Lung (tissue), 16 donors: ENCODE measurements around the gene PLCD1. TPM values are rescaled to one million over a fixed set of nuclear protein-coding genes. Genes with fewer than 3 reads are reported as not detected.
"Not testable (repeated sequence)": the region's sequence is repeated elsewhere in the genome, so short reads cannot be mapped to it uniquely, and the experiment has no call there.

Source experiments
- ATAC-seq: fragments of 200-7000 bp; cut with Tn5 transposase; one replicate; pipeline ENCODE4 v1.9.1; 2020; ENCODE audit warnings: moderate number of reproducible peaks; ENCODE audit not compliant: insufficient read depth, low FRiP score
- DNase-seq, 3 donors: peaks; one replicate each; pipeline ENCODE4 v3.0.0-alpha.2; 2013 to 2017
- H3K27ac ChIP-seq, 2 donors: one replicate each; pipeline ENCODE4 v1.5.1; 2013; ENCODE audit warnings: mild to moderate bottlenecking in 2 of 2, moderate library complexity in 2 of 2, control low read depth in 1 of 2, inconsistent platforms in 1 of 2, low read depth in 1 of 2, low read length in 1 of 2
- H3K27me3 ChIP-seq, 3 donors: one replicate each; pipeline ENCODE4 v1.5.1; 2013; ENCODE audit warnings: low read length in 2 of 3; ENCODE audit not compliant: control insufficient read depth in 3 of 3, insufficient read depth in 3 of 3
- H3K36me3 ChIP-seq, 4 donors: one replicate each; pipeline ENCODE4 v1.5.1; 2013; ENCODE audit warnings: low read length in 4 of 4, mild to moderate bottlenecking in 1 of 4, moderate library complexity in 1 of 4; ENCODE audit not compliant: control insufficient read depth in 4 of 4, insufficient read depth in 4 of 4
- H3K4me1 ChIP-seq, 5 donors: one replicate each; pipeline ENCODE4 v1.5.1; 2013; ENCODE audit warnings: low read length in 5 of 5, mild to moderate bottlenecking in 2 of 5, moderate library complexity in 1 of 5; ENCODE audit not compliant: control insufficient read depth in 5 of 5, insufficient read depth in 5 of 5
- H3K4me3 ChIP-seq: one replicate; pipeline ENCODE4 v1.5.1; 2013; ENCODE audit warnings: mild to moderate bottlenecking, control low read depth, moderate library complexity
- H3K9ac ChIP-seq, 2 donors: one replicate each; pipeline ENCODE4 v1.5.1; 2013; ENCODE audit warnings: low read length in 2 of 2, control low read depth in 1 of 2; ENCODE audit not compliant: insufficient read depth in 1 of 2
- H3K9me3 ChIP-seq, 4 donors: one replicate each; pipeline ENCODE4 v1.5.1; 2013; ENCODE audit warnings: low read length in 3 of 4, mild to moderate bottlenecking in 1 of 4, moderate library complexity in 1 of 4; ENCODE audit not compliant: control insufficient read depth in 4 of 4, insufficient read depth in 3 of 4
- CTCF ChIP-seq: IDR thresholded peaks from 2 replicates; pipeline ENCODE4 v1.5.1; 2012; ENCODE audit warnings: mild to moderate bottlenecking; ENCODE audit errors: control extremely low read depth, extremely low read depth
- WGBS, 2 donors: extraction: QIAGEN DNeasy Blood & Tissue Kit; methylation state at CpG; one replicate each; pipeline ENCODE4 v1.1.7; 2013; 5-methylcytosine and 5-hydroxymethylcytosine counted together
- long read RNA-seq, 5 donors: transcript quantifications; one replicate each; lab custom pipeline, GENCODE V29; 2026
- polyA plus RNA-seq, 2 donors: library from polyadenylated mRNA; stranded (reverse); fragments of 200-250 nt; gene quantifications; one replicate each; pipeline ENCODE4 v1.2.1, GENCODE V29; 2013
- total RNA-seq, 2 donors: library from RNA; depleted of rRNA in 1 of 2; stranded (reverse); fragments of >200 nt in 1 of 2; gene quantifications; one replicate each; pipeline ENCODE4 v1.2.1, GENCODE V29; 2014 to 2021
- donor health status: control.
- donor health status: control.
- donor health status: Bipolar disorder and iron deficiency.
- donor health status: healthy.
- donor health status: DM: yes; HTN: yes; CAD: no.

PLCD1 gene
- 10 to 100 TPM; 21.0 to 55.3 TPM for total RNA-seq
- polyA plus RNA-seq: 10 to 100 TPM; 16.9 to 21.6 TPM
- long read RNA-seq, donor 1, transcript PLCD1-201 (15 exons, 2,769 nt): major isoform, 6 of 11 reads
- long read RNA-seq, donor 1, transcript PLCD1-202 (2 exons, 685 nt): minor isoform, 5 of 11 reads
- long read RNA-seq, donor 1, partial matches to known transcripts: 0 of 11 reads
- long read RNA-seq, donor 1, other reads (novel, unspliced or antisense): 0 of 11 reads
- long read RNA-seq, donor 2, partial matches to known transcripts: 0 of 2 reads
- long read RNA-seq, donor 2, other reads (novel, unspliced or antisense): 0 of 2 reads
- long read RNA-seq, donor 3, partial matches to known transcripts: 0 of 1 reads
- long read RNA-seq, donor 3, other reads (novel, unspliced or antisense): 0 of 1 reads
- long read RNA-seq, donor 4: 0 reads
- long read RNA-seq, donor 5, transcript PLCD1-201 (15 exons, 2,769 nt): major isoform, 10 of 24 reads
- long read RNA-seq, donor 5, partial matches to known transcripts: 12 of 24 reads
- long read RNA-seq, donor 5, other reads (novel, unspliced or antisense): 0 of 24 reads

GRCh38 chr3:38029400-38030125 lies at the start of gene PLCD1:
Gene PLCD1 (minus strand): TSS chr3:38029642. CDS start chr3:38029539, 103 bp downstream.
- Histone ChIP-seq H3K4me1 (peaks cover 0 to 37% (median 15%) of the 10 kb centered on the region in 5 donors), H3K4me3 (peak within 1 kb of the TSS; percentile 52), H3K36me3 (no peaks in the 10 kb centered on the region), H3K9me3 (no peaks in the 10 kb centered on the region), H3K9ac (peak within 1 kb of the TSS; percentile 77 to 94), H3K27ac (peak within 1 kb of the TSS; percentile 22 to 89), H3K27me3 (no peaks in the 10 kb centered on the region)
- ATAC-seq (peak; percentile 13), DNase-seq (peak; percentile 91 to 95 (median 93))
- 1 to 2% methylated on average over 43 to 75 of the region's 75 CpGs for WGBS, 2 donors
- TF ChIP-seq CTCF: no peak

GRCh38 chr3:38077073-38077472 lies 47.6 kb upstream of the PLCD1 start:
- not testable (repeated sequence) for ATAC-seq, H3K9me3 ChIP-seq, H3K9ac ChIP-seq, H3K27ac ChIP-seq, H3K36me3 ChIP-seq, H3K27me3 ChIP-seq, H3K4me1 ChIP-seq, DNase-seq, H3K4me3 ChIP-seq
- 88 to 91% methylated on average over 1 of the region's 3 CpGs for WGBS, 2 donors

DNA sequence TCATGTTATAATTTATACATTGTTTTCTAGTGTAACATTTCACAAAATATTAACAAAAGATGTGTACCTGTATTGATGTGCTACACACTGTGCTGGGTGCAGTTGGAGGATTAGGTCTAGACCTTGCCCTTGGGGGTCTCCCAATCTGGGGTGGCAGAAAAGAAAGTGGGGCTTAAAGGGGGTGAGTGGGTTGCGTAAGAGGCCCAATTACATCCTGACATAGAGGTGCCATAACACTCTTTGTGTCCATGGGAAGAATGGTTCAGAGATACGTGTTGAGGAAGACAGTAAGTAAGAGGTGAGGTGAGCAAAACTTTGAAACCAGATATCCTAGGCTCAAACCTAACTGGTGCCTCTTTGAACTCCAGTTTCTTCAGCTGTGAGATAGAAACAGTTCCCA lies 40.6 kb upstream of the PLCD1 start:
- H3K9ac ChIP-seq: no peak overlapping the region
- H3K4me1 ChIP-seq: no peaks in the 10 kb centered on the region
- peaks cover 0 to 2% (median 0%) of the 10 kb centered on the region in 3 donors for H3K27me3 ChIP-seq
- WGBS, 2 donors: 68 to 94% methylated on average over 2 of the region's 2 CpGs
- ATAC-seq (no peak), DNase-seq (no peak)
- no peak overlapping the region for H3K27ac ChIP-seq
- no peaks in the 10 kb centered on the region for H3K36me3 ChIP-seq
- TF ChIP-seq CTCF: no peak
- H3K4me3 ChIP-seq: no peak overlapping the region
- peaks cover 0 to 2% (median 0%) of the 10 kb centered on the region in 4 donors for H3K9me3 ChIP-seq
